ENCODE data around the gene RNU1-2.
"Not testable (repeated sequence)": the region's sequence is repeated elsewhere in the genome, so short reads cannot be mapped to it uniquely, and the experiment has no call there.

The RNU1-2 gene

DNA sequence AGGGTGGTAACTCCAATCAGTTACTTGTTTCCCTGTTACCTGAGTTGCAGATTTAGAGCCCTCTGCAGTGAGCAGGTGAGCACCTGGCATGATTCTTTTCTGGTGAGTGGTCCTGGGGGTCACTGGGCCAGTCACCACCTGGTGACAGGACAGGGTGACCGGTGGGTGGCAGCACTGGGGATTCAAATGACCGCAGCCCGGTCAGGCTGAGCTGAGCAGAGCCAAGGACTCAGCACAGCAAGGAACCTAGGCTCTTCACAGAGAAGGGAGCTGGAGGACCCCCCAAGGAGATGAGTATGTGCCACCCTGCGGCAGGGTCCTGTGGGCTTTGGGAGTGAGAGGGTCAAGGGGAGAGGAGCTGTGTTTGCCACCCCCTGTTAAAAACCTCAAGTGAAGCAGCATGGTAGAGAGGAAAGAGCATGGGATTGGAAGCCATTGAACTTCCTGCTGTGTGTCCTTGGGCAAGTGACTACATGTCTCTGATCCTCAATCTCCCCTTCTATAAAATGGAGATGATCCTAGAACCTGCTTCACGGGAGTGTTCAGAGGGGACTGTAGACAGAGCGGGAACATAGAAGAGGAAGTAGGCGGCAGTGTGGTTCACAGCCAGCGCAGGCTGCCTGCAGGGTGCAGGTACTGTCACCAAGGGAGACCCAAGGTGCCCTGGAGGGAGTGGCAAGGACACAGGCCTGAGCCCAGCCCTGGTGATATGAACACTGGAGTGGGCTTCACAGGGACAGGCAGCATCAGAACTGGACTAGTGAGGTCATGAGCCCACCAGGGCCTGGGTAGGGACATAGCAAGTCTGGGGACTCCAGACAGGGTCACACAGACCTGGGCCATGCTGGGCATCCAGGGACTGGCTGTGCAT is 16.3 kb downstream of the RNU1-2 start:
- not testable (repeated sequence) for DNase-seq

DNA sequence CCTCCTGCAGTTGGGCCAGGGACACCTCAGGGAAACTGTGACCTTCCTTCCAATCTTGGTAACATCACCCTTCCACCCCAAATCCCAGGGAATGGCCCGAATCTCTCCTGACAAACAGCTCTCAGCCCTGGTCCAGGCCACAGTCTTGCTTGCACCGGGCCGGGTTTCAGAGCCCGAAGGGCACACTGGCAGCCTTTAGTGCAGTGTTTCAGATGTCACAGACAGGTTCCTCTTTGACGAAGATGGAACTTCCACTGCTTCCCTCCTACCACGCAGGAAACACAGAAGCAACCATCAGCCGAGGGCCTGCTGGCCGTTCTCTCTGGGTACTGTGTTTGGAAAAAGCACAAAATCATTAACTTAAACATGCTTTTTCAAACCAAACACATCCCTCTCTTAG is 17.0 kb downstream of the RNU1-2 start:
- DNase-seq: not testable (repeated sequence)

DNA sequence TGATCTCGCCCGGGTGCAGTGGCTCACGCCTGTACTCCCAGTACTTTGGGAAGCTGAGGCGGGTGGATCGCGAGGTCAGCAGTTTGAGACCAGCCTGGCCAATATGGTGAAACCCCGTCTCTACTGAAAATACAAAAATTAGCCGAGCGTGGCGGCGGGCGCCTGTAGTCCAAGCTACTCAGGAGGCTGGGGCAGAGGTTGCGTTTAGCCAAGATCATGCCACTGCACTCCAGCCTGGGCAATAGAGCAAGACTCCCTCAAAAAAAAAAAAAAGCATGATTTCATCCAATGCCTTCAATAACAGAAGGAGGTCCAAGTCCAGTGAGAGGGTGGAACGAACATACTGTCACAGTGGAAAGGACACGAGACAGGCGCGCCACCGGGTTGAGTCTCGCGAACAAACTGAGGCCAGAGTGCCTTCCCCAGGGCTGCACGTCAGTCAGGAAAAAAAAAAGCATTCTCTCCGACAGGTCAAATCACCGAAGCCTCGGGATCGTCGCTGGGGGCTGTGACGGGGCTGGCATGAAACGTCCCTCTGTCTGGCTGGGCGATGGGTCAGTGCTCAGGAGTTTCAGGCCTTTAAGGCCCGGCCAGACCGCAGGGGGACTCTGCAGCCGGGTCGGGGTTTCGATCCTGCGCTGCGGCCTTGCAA is 17.5 kb downstream of the RNU1-2 start:
- no peak for DNase-seq

DNA sequence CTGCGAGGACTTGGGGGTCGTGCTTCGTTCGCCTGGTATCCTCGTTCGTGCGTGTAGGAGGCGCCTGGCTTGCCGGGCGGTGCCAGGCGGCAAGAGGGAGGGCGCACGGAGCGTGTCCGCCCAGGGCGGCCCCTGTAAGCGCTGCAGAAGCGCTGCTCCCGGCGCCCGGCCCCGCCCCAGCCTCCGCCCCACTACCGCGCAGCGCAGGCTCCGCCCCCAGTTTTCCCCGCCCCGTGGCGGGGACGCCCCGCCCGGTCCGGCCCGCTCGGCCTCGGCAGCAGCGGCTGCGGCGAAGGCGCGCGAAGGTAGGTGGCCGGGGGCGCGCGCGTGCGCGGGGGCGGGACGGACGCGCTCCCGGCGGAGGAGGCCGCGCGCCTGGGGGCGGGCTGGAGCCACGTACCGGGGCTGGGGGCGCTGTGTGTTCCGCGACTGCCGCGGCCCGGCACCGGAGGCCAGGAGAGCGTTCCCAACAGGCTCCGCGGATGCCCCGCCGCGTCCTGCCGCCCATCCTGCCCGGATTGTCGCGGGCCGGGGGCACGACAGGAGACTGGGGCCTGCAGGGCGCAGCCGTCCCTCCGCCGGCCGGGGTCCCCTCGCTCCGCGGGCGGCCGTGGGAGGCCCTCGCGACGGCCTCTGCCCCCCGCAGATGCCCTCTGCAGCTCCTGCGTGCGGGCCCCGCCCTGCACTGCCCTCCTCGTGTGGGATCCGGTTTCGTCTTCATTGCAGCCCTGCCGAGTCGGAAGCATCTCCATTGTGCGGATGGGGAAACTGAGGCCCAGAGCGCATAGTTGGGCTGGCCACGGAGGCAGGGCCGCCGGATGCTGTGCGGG is 18.3 kb downstream of the RNU1-2 start:
- peak; percentile 97 for DNase-seq

DNA sequence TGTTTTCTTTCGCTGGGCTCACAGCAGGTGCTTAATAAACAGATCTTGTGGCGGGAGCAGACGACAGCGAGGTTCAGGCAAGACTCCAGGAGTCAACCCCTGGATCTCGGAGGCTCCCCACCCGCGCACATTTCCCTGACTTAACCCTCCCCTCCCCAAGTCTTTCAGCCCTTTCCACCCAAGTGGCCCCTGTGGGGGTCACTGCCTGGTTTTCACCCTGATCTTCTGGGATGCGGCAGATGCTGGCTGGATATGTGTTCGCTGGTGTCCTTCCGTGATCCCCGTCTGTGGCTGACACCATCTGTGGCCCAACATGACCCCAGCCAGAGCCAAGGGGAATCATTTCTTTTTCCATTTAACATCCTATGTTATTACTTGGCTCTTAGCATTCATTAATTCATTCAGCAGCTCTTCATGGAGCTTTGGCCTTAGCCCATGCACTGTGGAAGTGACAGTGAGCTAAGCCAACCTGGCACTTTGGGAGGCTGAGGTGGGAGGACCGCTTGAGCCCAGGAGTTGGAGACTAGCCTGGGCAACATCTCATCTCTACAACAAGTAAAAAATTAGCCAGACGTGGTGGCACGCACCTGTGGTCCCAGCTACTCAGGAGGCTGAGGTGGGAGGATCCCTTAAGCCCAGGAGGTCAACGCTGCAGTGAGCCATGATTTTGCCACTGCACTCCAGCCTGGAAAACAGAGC is 19.3 kb downstream of the RNU1-2 start:
- DNase-seq: peak; percentile 32

DNA sequence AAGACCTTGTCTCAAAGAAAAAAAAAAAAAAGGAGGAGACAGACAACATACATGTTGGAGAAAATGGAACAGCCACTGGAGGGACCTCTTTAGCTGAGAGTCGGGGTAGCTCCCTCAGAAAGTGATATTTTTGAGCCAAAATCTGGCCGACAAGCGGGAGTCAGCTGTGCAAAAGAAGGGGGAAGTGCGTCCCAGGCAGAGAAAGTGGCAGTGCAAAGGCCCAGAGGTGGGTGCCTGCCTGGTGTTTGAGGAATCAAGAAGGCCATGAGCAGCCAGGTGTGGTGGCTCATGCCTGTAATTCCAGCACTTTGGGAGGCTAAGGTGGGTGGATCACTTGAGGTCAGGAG is 19.8 kb downstream of the RNU1-2 start:
- DNase-seq: no peak

DNA sequence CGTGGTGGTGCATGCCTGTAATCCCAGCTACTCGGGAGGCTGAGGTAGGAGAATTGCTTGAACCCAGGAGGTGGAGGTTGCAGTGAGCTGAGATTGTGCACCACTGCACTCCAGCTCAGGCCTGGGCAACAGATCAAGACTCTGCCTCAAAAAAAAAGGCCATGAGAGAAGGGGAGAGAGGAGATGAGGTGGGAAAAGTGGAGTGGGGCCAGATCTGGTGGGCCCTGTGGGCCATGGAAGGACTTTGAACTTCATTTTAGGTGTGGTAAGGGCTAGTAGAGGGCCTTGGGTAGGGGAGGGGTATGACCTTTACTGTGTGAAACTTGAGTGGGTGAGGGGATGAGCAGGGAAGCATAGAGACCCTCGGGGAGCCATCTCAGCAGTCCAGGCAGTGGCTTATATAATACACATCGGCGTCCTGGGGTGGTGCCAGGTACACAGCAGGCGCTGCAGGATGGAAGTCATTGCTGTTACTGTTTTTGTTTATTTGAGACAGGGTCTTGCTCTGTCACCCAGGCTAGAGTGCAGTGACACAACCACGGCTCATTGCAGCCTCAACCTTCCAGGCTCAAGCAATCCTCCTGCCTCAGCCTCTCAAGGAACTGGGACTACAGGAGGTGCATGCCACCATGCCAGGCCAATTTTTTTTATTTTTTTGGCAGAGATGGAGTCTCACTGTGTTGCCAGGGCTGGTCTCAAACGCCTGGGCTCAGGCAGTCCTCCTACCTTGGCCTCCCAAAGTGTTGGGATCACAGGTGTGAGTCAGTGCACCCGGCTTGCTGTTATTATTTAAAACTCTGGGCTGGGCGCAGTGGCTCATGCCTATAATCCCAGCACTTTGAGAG is 20.5 kb downstream of the RNU1-2 start:
- not testable (repeated sequence) for DNase-seq

DNA sequence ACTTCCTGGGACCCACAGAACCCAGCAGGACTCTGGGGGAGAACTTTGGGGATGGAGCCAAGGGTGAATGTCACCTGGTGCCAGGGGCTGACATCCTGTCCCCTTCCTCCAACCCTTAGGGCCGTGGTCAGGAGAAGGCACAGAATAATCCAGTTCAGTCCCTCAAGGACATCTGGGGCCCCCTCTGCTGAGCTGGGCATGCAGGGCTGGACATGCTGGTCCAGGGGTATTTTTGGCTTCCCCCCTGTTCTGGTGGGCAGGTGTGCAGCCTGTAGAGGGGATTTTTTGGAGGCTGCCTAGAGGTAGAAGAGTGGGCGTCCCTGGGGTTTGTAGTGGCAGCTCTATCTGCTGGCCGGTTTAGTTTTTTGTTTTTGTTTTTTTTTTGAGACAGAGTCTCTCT is 22.6 kb downstream of the RNU1-2 start:
- DNase-seq: no peak

DNA sequence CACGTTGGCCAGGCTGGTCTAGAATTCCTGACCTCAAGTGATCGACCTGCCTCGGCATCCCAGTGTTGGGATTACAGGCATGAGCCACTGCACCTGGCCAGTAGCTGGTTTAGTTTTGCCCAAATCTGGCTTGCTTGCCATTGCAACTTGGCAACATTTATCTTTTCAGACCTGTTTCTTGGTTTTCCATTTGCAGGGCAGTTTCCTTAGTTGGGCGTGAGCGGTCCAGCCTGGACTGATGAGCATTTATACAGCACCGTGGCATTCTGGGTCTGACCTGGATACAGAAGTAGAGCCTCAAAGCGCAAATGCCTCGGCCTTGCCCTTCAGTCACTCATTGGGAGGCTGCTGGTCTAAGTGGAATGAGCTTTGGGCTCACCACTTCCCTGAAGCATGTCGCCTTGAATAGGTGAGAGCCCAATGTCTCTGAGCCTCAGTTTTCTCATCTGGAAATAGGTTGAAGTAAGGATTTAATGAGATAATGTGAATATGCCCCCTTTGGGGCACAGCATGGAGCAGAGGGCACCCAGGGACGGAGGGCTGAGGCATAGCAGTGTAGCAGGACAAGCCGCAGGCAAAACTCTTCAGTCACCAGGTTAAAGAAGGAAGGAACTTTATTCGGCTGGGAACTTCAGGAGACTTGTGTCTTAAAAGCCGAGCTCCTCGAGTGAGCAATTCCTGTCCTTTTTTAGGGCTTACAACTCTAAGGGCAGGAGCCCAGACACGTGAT is 23.3 kb downstream of the RNU1-2 start:
- DNase-seq: not testable (repeated sequence)

DNA sequence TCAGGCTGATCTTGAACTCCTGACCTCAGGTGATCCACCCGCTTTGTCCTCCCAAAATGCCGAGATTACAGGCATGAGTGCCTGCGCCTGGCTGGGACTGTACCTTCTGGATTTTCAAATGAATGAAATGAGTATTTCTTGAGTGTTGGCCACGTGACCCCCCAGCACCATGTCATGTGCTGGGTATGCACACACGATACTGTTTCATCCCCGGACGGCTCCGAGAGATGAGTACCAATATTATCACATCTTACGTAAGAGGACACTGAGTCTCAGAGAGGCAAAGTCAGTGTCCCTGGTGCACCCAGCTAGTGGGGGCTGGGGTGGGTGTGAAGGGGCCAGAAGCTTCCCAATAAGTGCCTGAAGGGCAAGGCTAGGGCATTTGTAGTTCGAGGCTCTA is 25.2 kb downstream of the RNU1-2 start:
- DNase-seq: no peak

DNA sequence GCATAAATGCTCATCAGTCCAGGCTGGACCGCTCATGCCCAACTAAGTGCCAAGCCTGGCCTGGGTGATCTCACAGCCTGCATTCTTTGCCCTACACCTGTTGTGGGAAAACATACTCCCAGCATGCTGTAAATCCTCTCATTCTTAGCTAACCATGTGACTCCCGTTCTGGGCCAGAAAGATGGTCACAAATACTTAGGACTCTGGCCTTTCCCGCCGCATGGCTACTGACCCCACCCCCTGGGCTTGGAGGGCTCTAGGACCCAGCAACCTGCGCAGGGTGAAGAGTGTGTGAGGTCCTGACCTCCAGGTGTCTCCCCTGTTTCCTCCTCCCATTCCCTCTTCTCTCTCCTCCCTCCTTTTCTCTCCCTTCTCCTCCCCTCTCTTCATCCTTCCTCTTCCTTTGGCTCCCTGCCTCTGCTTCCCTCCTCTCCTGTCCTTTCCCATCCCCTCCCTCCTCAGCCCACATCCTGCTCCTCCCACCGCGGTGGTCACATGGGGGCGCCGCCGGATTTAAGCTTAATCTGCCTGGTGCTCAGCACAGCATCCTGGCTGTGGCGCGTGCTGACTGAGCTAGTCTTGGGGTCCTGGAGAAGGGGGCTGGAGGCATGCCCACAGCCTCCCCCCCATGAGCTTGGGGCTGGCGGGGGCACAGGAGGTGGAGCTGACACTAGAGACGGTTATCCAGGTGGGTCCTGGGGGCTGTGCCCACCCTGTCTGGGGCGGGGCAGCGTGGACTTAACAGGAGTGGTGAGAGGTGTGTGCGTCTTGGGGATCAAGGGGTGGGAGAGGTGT is 25.8 kb downstream of the RNU1-2 start, which contains the start of gene CROCC:
Gene CROCC, plus strand, starts transcription at position 541 of the 795 bp plus-strand sequence. Its CDS starts 88 bp downstream, at position 629.
- DNase-seq: peak; percentile 62

DNA sequence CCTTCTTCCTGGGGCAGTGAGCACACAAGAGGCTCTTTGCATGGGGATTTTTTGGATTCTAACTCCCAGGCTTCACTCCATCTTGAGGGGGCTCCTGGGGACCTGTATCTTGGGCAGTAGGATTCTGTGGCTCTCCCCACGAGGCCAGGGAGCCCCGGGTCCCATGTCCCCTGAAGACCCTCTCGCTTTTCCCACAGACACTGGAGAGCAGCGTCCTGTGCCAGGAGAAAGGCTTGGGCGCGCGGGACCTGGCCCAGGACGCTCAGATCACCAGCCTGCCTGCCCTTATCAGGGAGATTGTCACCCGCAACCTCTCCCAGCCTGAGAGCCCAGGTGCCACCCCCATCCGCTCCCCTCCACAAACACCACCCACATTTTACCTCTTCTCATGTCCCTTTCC is 26.7 kb downstream of the RNU1-2 start:
- no peak for DNase-seq

DNA sequence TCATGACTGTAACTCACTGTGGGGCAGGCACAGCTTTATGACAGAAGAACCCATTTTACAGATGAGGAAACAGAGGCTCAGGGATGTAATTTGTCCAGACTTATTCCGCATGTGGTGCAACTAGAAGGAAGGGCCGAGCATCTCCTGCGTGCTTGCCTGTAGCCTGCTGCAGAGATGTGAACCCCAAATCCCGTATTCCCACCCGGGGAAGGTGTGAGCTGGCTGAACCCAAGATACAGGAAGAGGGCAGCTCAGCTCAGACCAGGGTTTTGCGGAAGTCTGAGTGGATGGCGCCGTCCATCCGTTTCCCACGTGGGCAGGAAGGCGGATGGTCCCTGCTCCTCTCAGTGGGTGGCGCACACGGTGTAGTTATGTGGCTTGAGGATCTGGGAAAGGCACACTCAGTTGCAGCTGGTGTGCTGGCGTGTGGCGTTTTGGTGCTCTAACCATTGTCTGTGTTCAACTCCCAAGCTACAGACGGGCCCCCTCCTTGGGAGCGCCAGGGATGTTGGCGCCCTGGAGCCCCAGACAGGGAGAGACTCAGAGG is 27.2 kb downstream of the RNU1-2 start:
- no peak for DNase-seq

DNA sequence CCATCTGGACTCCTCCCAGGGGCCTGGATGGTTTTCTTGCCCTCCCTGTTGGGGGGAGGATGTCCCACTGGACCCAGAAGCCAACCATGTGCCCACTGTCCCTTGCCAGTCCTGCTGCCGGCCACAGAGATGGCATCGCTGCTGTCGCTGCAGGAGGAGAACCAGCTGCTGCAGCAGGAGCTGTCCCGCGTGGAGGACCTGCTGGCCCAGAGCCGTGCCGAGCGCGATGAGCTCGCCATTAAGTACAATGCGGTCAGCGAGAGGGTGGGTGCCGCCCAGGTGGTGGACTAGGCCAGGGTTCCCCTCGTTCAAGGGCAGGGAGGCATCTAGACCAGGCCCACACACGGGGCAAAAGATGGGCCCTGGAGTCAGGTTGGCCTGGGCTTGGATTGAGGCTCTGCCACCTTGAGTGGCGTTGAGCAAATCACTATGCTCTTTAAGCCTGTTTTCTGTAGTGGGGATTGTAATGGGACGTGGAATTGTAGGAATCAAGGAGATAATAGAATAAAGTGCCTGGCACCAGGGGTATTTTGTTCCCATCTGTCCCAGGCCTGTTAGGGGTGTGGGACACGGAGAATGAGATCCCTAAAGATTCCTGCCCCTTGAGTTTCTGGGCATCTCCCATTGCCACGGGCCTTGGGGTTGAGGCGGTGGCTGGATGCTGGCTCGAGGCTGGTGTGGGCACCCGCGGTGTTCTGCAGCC is 28.6 kb downstream of the RNU1-2 start:
- no peak for DNase-seq

DNA sequence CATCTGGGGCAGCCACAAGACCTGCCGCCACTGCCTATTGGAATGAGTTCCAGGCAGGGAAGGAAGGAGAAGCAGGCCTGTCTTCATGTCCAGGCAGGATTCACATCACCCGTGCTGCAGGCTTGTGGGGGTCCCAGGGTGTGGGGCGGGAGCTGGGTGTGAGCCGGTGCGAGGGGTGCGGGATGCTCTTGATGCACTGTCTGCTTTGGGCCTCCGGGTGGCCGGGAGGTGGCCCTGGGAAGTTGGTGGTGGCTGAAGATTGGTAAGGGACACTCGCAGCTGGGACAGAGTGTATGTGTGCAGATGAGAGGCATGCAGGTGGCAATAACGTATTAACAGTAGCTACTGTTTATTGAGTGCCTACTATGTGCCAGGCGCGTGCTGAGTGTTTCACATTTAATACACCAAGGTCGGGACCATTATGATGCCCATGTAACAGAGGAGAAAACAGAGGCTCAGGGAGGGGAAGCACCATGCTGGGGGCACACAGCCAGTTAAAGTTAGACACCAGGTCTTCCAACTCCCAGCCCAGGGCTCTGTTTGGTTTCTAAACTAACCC is 29.2 kb downstream of the RNU1-2 start:
- DNase-seq: no peak

DNA sequence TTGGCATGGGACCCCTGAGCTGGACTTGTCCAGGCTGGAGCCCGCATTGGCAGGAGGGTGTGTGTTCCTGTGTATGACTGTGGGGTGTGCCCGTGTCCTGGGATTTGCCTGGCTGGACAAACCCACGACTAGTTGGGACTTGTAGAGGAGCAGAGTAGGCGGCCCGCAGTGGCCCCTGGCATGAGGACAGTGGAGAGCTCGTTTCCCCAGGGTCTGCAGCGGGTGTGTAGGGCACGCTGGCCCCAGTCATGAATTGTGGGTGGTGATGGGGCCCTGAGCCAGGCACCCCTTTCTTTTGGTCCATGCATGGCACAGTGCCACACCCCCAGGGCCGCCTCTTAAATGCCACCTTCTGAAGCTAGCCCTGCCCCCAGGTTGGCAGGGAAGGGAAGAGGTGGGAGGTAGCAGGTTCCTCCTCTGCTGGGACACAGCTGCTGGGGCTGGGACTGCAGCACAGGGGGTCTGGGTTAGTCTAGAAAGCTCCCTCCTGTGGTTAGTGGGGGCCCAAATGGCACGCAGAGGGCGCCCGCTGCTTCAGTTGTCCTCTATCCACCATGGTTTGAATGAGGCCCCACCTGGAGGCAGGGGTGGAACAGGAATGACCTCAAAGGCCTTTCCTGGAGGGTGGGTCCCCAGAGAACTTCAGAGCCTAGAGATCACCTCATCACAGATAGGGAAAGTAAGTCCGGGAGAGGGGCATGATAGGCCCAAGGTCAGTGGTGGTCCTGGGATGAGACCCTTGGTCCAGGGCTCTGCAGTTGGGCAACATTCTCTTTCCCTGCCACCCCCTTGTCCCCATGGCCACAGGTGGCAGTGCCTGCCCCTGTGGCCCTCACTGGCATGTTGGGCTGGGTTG is 30.1 kb downstream of the RNU1-2 start:
- DNase-seq: no peak

DNA sequence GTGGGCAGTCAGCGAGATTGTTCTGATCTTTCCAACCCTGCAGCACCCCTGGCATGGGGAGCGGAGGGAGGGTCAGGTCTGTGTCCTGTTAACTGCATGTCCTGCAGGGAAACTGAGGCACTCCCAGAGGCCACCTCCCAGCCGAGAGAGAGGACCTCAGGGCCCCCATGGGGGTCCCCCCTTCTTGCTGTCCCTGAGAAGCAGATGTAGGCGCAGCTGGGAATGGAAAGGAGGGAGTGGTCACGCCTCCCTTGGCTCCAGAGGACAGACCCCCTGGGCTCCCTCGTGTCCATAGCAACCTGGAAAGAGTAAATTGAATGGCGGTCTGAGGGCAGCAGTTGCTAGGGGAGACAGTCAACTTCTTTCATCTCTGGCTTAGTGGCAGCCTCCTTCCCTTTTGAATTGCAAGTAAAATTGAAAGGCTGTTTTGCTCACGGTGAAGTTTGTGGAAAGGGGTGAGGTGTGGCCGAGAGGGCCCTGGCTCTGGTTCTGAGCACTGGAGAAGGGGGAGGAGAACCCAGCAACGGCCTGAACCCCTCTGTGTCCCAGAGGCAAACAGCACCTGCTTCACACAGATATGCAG is 30.8 kb downstream of the RNU1-2 start:
- no peak for DNase-seq

DNA sequence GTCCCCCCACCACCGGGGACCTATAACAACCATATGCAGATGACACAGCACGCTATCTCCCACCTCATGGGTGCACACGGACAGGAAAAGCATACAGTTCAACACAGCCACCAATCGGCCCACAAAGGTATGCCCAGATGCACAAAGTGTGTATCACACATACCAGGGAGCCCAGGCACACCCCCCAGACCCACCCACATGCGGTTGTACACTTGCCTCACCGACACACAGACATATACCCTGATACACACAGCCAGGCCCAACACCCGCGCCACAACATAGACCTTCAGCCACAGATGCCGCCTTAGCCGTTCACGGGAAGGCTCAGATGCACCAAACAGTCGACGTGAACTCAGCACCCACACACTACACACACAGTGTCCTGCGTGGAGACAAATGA is 31.5 kb downstream of the RNU1-2 start:
- DNase-seq: no peak
